ENCODE measurements around the gene VAMP2. TPM values are rescaled to one million over a fixed set of nuclear protein-coding genes. Genes with fewer than 3 reads are reported as not detected.
"Not testable (repeated sequence)": the region's sequence is repeated elsewhere in the genome, so short reads cannot be mapped to it uniquely, and the experiment has no call there.

VAMP2 gene
- total RNA-seq, 1 experiment from 2014 or later: 5.0 TPM

GRCh38 chr17:8173871-8174322, 11.1 kb upstream of the VAMP2 start:
- Histone ChIP-seq H3K9me2 (replicated peaks; ENCODE audit: low read length) (no peaks in the 10 kb centered on the region), H3K79me2 (ENCODE audit: low read length) (peaks cover 8% of the 10 kb centered on the region; the same call in 1 of the 2 replicates), H3K27ac (ENCODE audit: low read length) (peak overlapping the region; percentile 94), H3K4me2 (ENCODE audit: low read length) (peak overlapping the region; percentile 82), H3K9me3 (ENCODE audit: low read length) (no peaks in the 10 kb centered on the region), H4K20me1 (ENCODE audit: low read length) (no peaks in the 10 kb centered on the region), H3F3A (ENCODE audit: low read length, unreplicated experiment) (peaks cover 9% of the 10 kb centered on the region), H3K4me3 (ENCODE audit: low read length) (peak overlapping the region; percentile 65), H3K36me3 (ENCODE audit: low read depth, low read length) (no peaks in the 10 kb centered on the region), H3K4me1 (ENCODE audit: insufficient read depth, low read length) (peaks cover 18% of the 10 kb centered on the region), H2AFZ (ENCODE audit: low read length) (peak overlapping the region; percentile 49), H3K9ac (ENCODE audit: low read length) (peak overlapping the region; percentile 86), H3K27me3 (ENCODE audit: low read length) (no peaks in the 10 kb centered on the region)
- no TSS peak for BruUV-seq (replicated peaks)
- DNase-seq: no peak
- ChIA-PET CTCF (no interaction called here), POLR2A (ENCODE audit: unreplicated experiment) (interaction anchor here (1.2 kb wide), 1 partner anchor 16 kb away, joined by 13 read pairs; the partner anchor contains the start of gene BORCS6)
- no peak for TF ChIP-seq EZH2phosphoT487 (IDR thresholded peaks at IDR 0.05; ENCODE audit: borderline replicate concordance, low read length)
- TF ChIP-seq EZH2 (IDR thresholded peaks at IDR 0.05; ENCODE audit: low read length, unreplicated experiment): no peak
- TF ChIP-seq, protein P1, sequence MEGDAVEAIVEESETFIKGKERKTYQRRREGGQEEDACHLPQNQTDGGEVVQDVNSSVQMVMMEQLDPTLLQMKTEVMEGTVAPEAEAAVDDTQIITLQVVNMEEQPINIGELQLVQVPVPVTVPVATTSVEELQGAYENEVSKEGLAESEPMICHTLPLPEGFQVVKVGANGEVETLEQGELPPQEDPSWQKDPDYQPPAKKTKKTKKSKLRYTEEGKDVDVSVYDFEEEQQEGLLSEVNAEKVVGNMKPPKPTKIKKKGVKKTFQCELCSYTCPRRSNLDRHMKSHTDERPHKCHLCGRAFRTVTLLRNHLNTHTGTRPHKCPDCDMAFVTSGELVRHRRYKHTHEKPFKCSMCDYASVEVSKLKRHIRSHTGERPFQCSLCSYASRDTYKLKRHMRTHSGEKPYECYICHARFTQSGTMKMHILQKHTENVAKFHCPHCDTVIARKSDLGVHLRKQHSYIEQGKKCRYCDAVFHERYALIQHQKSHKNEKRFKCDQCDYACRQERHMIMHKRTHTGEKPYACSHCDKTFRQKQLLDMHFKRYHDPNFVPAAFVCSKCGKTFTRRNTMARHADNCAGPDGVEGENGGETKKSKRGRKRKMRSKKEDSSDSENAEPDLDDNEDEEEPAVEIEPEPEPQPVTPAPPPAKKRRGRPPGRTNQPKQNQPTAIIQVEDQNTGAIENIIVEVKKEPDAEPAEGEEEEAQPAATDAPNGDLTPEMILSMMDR (conservative IDR thresholded peaks at IDR 0.05; ENCODE audit: low read depth, low read length): no peak
- ATAC-seq: peak; percentile 16; the same call in 1 of the 2 replicates
- intact Hi-C loops (cut with micrococcal nuclease): loop anchor here (5.0 kb wide), 1 partner anchor 37 kb away; no protein-coding TSS in a partner anchor

GRCh38 chr17:8173056-8173870, 10.5 kb upstream of the VAMP2 start:
- intact Hi-C loops (cut with micrococcal nuclease): loop anchor here (5.0 kb wide), 1 partner anchor 36 kb away; no protein-coding TSS in a partner anchor
- peak; percentile 76 for ATAC-seq
- Histone ChIP-seq H3K79me2 (ENCODE audit: low read length) (peaks cover 8% of the 10 kb centered on the region; the same call in 1 of the 2 replicates), H3K9ac (ENCODE audit: low read length) (peak overlapping the region; percentile 86), H3K9me3 (ENCODE audit: low read length) (no peaks in the 10 kb centered on the region), H2AFZ (ENCODE audit: low read length) (peak overlapping the region; percentile 49; the same call in 1 of the 2 replicates), H3K27ac (ENCODE audit: low read length) (peak overlapping the region; percentile 94), H3K4me3 (ENCODE audit: low read length) (peak overlapping the region; percentile 65), H3F3A (ENCODE audit: low read length, unreplicated experiment) (peaks cover 9% of the 10 kb centered on the region), H3K4me2 (ENCODE audit: low read length) (peak overlapping the region; percentile 82), H4K20me1 (ENCODE audit: low read length) (no peaks in the 10 kb centered on the region), H3K27me3 (ENCODE audit: low read length) (no peaks in the 10 kb centered on the region), H3K9me2 (replicated peaks; ENCODE audit: low read length) (no peaks in the 10 kb centered on the region), H3K36me3 (ENCODE audit: low read depth, low read length) (no peaks in the 10 kb centered on the region), H3K4me1 (ENCODE audit: insufficient read depth, low read length) (peaks cover 18% of the 10 kb centered on the region)
- ChIA-PET CTCF (no interaction called here), POLR2A (ENCODE audit: unreplicated experiment) (interaction anchor here (0.6 to 1.2 kb wide), 10 partner anchors 17 to 558 kb away, joined by 3 to 13 read pairs (median 4); partner anchors contain the start of genes ALOXE3, BORCS6, CTC1 and FXR2)
- TSS peak; percentile 100 for BruUV-seq (replicated peaks)
- TF ChIP-seq, protein P1 (conservative IDR thresholded peaks at IDR 0.05; ENCODE audit: low read depth, low read length): no peak
- TF ChIP-seq EZH2phosphoT487 (IDR thresholded peaks at IDR 0.05; ENCODE audit: borderline replicate concordance, low read length) (no peak), EZH2 (IDR thresholded peaks at IDR 0.05; ENCODE audit: low read length, unreplicated experiment) (no peak)
- peak; percentile 95 for DNase-seq

- H3K27ac ChIP-seq (ENCODE audit: low read length); BruUV-seq (replicated peaks); H3K36me3 ChIP-seq (ENCODE audit: low read depth, low read length); H3F3A ChIP-seq (ENCODE audit: low read length, unreplicated experiment); H3K9me2 ChIP-seq (replicated peaks; ENCODE audit: low read length); CTCF ChIA-PET; H3K79me2 ChIP-seq (ENCODE audit: low read length); DNase-seq; H4K20me1 ChIP-seq (ENCODE audit: low read length); H3K4me3 ChIP-seq (ENCODE audit: low read length); POLR2A ChIA-PET (ENCODE audit: unreplicated experiment); H3K9ac ChIP-seq (ENCODE audit: low read length); ATAC-seq; H3K9me3 ChIP-seq (ENCODE audit: low read length); H2AFZ ChIP-seq (ENCODE audit: low read length); H3K4me1 ChIP-seq (ENCODE audit: insufficient read depth, low read length); H3K27me3 ChIP-seq (ENCODE audit: low read length); H3K4me2 ChIP-seq (ENCODE audit: low read length): not testable (repeated sequence)
- intact Hi-C loops (cut with micrococcal nuclease): loop anchor here (5.0 kb wide), 1 partner anchor 33 kb away; no protein-coding TSS in a partner anchor
Observed at GRCh38 chr17:8170186-8170585, 7.4 kb upstream of the VAMP2 start.

All from PC-3 (cell line).